Mesodermal cell (in vitro differentiated cells): ENCODE data around the gene PHKG1.
"Not testable (repeated sequence)": the region's sequence is repeated elsewhere in the genome, so short reads cannot be mapped to it uniquely, and the experiment has no call there.

Source experiments
- H3K27ac ChIP-seq: 2 replicates; pipeline ENCODE4 v1.7.0; 2013; ENCODE audit warnings: mild to moderate bottlenecking, low read depth, low read length, moderate library complexity; ENCODE audit not compliant: severe bottlenecking
- H3K36me3 ChIP-seq: 2 replicates; pipeline ENCODE4 v1.7.1; 2013; ENCODE audit warnings: mild to moderate bottlenecking, low read length, moderate library complexity; ENCODE audit not compliant: control insufficient read depth, insufficient read depth
- H3K4me1 ChIP-seq: one replicate; pipeline ENCODE4 v1.7.1; 2013; ENCODE audit warnings: mild to moderate bottlenecking, low read length; ENCODE audit not compliant: insufficient read depth, control insufficient read depth, poor library complexity, severe bottlenecking
- H3K4me3 ChIP-seq: 2 replicates; pipeline ENCODE4 v1.7.0; 2013; ENCODE audit warnings: low read length, control low read depth, mild to moderate bottlenecking; ENCODE audit not compliant: insufficient read depth, poor library complexity, severe bottlenecking; ENCODE audit errors: extremely low read depth
- H3K9me3 ChIP-seq: 2 replicates; pipeline ENCODE4 v1.7.1; 2013; ENCODE audit warnings: mild to moderate bottlenecking, low read length, moderate library complexity; ENCODE audit not compliant: control insufficient read depth
- WGBS, 2 experiments: methylation state at CpG; one replicate each; pipeline ENCODE4 v1.1.5; 2013; ENCODE audit warnings: missing lambda C conversion rate in 2 of 2; ENCODE audit not compliant: insufficient coverage in 2 of 2; 5-methylcytosine and 5-hydroxymethylcytosine counted together

Gene PHKG1

DNA sequence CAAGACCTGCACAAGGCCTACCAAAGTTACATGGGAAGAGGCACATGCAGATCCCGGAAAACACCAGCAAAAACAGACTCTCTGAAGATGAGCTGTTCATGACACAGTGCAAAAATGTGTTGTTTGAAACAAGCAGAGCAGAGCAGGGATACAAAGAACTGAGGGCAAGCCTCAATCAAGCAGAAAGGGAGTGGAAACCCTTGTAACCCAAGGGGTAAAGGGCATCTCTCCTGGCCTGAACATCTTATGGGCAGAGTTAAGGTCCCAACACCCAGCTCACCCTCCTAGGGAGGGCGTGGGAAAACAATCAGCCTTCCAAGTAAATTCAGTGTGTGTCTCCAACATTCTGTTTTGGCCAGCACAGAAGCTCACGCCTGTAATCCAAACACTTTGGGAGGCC lies 52.0 kb downstream of the PHKG1 start:
- Histone ChIP-seq H3K36me3 (peaks cover 20% of the 10 kb centered on the region), H3K9me3 (no peaks in the 10 kb centered on the region), H3K4me3 (no peak overlapping the region), H3K27ac (peak overlapping the region; percentile 67), H3K4me1 (no peaks in the 10 kb centered on the region)
- WGBS, 2 experiments, result 81 to 93% methylated on average over 3 of the region's 3 CpGs

DNA sequence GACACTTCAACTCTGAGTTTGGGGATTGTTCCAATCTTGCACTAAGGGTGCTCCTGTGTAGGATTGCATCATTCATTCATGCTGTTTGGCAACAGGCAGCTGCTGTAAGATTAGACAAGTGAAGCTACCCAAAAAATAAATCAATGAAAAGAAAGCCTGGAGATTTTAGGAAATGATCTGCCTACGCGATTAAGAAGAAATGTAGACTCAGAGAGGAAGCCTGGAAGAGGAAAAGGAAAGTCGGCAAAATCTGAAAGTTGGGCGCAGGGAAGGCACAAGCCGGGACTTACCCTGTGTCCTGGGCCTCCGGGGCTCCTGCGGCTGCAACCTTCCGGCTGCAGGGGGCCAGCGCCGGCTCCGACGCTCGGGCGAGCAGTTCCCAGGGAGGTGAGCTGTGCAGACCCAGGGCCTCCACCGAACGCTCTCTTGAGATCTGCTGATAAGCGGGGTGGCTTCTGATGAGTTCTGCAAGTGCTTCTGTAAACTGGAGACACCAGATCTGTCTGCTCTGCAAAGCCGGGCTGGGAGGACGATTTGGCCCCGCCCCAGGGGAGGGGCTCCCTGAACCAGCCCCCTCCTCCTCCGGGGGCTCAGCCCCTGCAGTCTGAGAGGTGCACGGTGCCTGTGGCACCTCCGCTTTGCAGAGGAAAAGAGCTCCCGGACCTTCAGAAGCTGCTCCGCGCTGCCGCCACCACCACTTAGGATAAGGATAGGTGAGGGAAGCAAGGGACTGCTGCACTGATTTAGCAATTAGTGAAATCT lies 58.9 kb downstream of the PHKG1 start:
- H3K36me3 ChIP-seq, result peaks cover 34% of the 10 kb centered on the region
- H3K27ac ChIP-seq, result peak overlapping the region; percentile 96
- peak overlapping the region; percentile 56 for H3K4me3 ChIP-seq
- H3K4me1 ChIP-seq, result peaks cover 5% of the 10 kb centered on the region
- 0% methylated on average over 17 to 22 of the region's 27 CpGs for WGBS, 2 experiments
- H3K9me3 ChIP-seq, result no peaks in the 10 kb centered on the region

DNA sequence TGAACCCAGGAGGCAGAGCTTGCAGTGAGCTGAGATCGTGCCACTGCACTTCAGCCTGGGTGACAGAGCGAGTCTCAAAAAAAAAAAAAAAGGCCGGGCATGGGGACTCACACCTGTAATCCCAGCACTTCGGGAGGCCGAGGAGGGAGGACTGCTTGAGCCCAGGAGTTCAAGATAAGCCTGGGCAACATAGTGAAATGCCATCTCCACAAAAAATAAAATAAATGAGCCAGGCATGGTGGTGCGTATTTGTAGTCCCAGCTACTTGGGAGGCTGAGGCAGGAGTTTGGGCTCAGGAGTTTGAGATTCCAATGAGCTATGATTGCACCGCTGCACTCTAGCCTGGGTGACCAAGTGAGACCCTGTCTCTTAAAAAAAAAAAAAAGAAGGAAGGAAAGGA lies 60.2 kb downstream of the PHKG1 start:
- peaks cover 40% of the 10 kb centered on the region for H3K36me3 ChIP-seq
- not testable (repeated sequence) for H3K9me3 ChIP-seq, H3K4me3 ChIP-seq, H3K27ac ChIP-seq, H3K4me1 ChIP-seq
- 91 to 92% methylated on average over 4 to 5 of the region's 7 CpGs for WGBS, 2 experiments

DNA sequence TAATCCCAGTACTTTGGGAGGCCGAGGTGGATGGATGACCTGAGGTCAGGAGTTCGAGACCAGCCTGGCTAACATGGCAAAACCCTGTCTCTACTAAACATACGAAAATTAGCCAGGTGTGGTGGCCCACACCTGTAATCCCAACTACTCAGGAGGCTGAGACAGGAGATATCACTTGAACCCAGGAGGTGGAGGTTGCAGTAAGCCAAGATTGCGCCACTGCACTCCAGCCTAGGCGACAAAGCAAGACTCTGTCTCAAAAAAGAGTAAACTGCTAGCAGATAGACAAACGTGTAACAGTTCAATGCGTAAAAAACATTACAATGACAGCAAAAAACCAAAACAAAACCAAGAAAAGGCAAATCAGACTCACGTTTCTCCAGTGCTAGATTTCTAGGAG lies 61.2 kb downstream of the PHKG1 start:
- WGBS, 2 experiments, result 93% methylated on average over 6 to 7 of the region's 8 CpGs
- H3K9me3 ChIP-seq, H3K4me3 ChIP-seq, H3K27ac ChIP-seq, H3K4me1 ChIP-seq: not testable (repeated sequence)
- peaks cover 50% of the 10 kb centered on the region for H3K36me3 ChIP-seq

DNA sequence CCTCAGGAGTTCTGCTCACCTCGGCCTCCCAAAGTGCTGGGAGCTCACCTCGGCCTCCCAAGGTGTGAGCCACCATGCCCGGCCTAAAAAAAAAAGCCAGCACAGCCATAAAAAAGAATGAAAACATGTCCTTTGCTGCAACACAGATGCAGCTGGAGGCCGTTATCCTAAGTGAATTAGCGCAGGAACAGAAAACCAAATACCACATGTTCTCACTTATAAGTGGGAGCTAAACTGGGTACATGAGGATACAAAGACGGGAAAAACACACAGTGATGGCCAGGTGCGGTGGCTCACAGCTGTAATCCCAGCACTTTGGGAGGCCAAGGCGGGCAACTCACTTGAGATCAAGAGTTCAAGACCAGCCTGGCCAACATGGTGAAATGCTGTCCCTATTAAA lies 62.4 kb downstream of the PHKG1 start:
- Histone ChIP-seq H3K4me3 (no peak overlapping the region), H3K27ac (no peak overlapping the region), H3K36me3 (peaks cover 58% of the 10 kb centered on the region), H3K4me1 (peaks cover 5% of the 10 kb centered on the region), H3K9me3 (no peaks in the 10 kb centered on the region)
- 85 to 89% methylated on average over 4 to 5 of the region's 8 CpGs for WGBS, 2 experiments
